H9 (cell line): Measurements from ENCODE around the gene TSSK2. TPM values are rescaled to one million over a fixed set of nuclear protein-coding genes. Genes with fewer than 3 reads are reported as not detected.

Experiments used
- DNase-seq: peaks from one replicate; pipeline ENCODE4 v3.0.0-alpha.2; 2017
- H2AFZ ChIP-seq: one replicate; pipeline ENCODE4 v1.6.1; 2013; ENCODE audit warnings: mild to moderate bottlenecking, low read length, control low read depth, moderate library complexity
- H2AK5ac ChIP-seq: 2 replicates; pipeline ENCODE4 v1.6.1; 2013; ENCODE audit warnings: low read length, control low read depth, mixed read lengths; ENCODE audit not compliant: insufficient read length
- H2BK120ac ChIP-seq: one replicate; pipeline ENCODE4 v1.6.1; 2013; ENCODE audit warnings: low read depth, mild to moderate bottlenecking, low read length, control low read depth, inconsistent platforms; ENCODE audit not compliant: poor library complexity, severe bottlenecking
- H2BK12ac ChIP-seq: 2 replicates; pipeline ENCODE4 v1.6.1; 2013; ENCODE audit warnings: low read length, control low read depth, mixed read lengths, low read depth; ENCODE audit not compliant: insufficient read length
- H2BK15ac ChIP-seq: 2 replicates; pipeline ENCODE4 v1.6.1; 2013; ENCODE audit warnings: low read depth, low read length, control low read depth
- H2BK20ac ChIP-seq: one replicate; pipeline ENCODE4 v1.6.1; 2013; ENCODE audit warnings: low read depth, mild to moderate bottlenecking, low read length, control low read depth, inconsistent platforms; ENCODE audit not compliant: poor library complexity, severe bottlenecking
- H2BK5ac ChIP-seq: 2 replicates; pipeline ENCODE4 v1.6.1; 2013; ENCODE audit warnings: low read length, control low read depth, mixed read lengths; ENCODE audit not compliant: insufficient read length
- H3K14ac ChIP-seq: 2 replicates; pipeline ENCODE4 v1.6.1; 2013; ENCODE audit warnings: low read length, control low read depth; ENCODE audit not compliant: insufficient read depth
- H3K18ac ChIP-seq: 2 replicates; pipeline ENCODE4 v1.6.1; 2013; ENCODE audit warnings: low read depth, mild to moderate bottlenecking, mixed read lengths, low read length, control low read depth; ENCODE audit not compliant: insufficient read length
- H3K23ac ChIP-seq: 2 replicates; pipeline ENCODE4 v1.6.1; 2013; ENCODE audit warnings: low read length, control low read depth, mixed read lengths, low read depth; ENCODE audit not compliant: insufficient read length
- H3K23me2 ChIP-seq: 2 replicates; pipeline ENCODE4 v1.6.1; 2013; ENCODE audit warnings: low read depth, mild to moderate bottlenecking, mixed read lengths, low read length, control low read depth; ENCODE audit not compliant: insufficient read length, poor library complexity, severe bottlenecking
- H3K27ac ChIP-seq: 2 replicates; pipeline ENCODE4 v1.5.1; 2013; ENCODE audit warnings: low read length, control low read depth, mixed read lengths, low read depth; ENCODE audit not compliant: insufficient read length
- H3K27me3 ChIP-seq: 2 replicates; pipeline ENCODE4 v1.6.1; 2013; ENCODE audit warnings: low read length, control low read depth, inconsistent platforms; ENCODE audit not compliant: insufficient read depth
- H3K4ac ChIP-seq: 2 replicates; pipeline ENCODE4 v1.6.1; 2013; ENCODE audit warnings: low read depth, mild to moderate bottlenecking, control low read depth, inconsistent platforms, low read length, moderate library complexity
- H3K4me1 ChIP-seq: 2 replicates; pipeline ENCODE4 v1.6.1; 2013; ENCODE audit warnings: low read length, control low read depth, inconsistent platforms; ENCODE audit not compliant: insufficient read depth
- H3K4me2 ChIP-seq: 2 replicates; pipeline ENCODE4 v1.6.1; 2013; ENCODE audit warnings: low read length, control low read depth, mixed read lengths; ENCODE audit not compliant: insufficient read length, insufficient read depth
- H3K56ac ChIP-seq: 2 replicates; pipeline ENCODE4 v1.6.1; 2013; ENCODE audit warnings: low read depth, mild to moderate bottlenecking, mixed read lengths, low read length, control low read depth; ENCODE audit not compliant: insufficient read length
- H3K79me1 ChIP-seq: 2 replicates; pipeline ENCODE4 v1.6.1; 2013; ENCODE audit warnings: low read depth, mild to moderate bottlenecking, moderate library complexity, low read length, control low read depth, inconsistent platforms; ENCODE audit not compliant: insufficient read depth, poor library complexity, severe bottlenecking
- H3K79me2 ChIP-seq: 2 replicates; pipeline ENCODE4 v1.6.1; 2013; ENCODE audit warnings: low read length, control low read depth, inconsistent platforms; ENCODE audit not compliant: insufficient read depth
- H3K9ac ChIP-seq: 2 replicates; pipeline ENCODE4 v1.6.1; 2013; ENCODE audit warnings: low read length, control low read depth, mixed read lengths; ENCODE audit not compliant: insufficient read length; ENCODE audit errors: extremely low read depth
- H3K9me3 ChIP-seq: one replicate; pipeline ENCODE4 v1.6.1; 2013; ENCODE audit warnings: low read depth, low read length, inconsistent platforms; ENCODE audit not compliant: control insufficient read depth
- H3T11ph ChIP-seq: one replicate; pipeline ENCODE4 v1.6.1; 2013; ENCODE audit warnings: mild to moderate bottlenecking, low read length, control low read depth, inconsistent platforms
- H4K20me1 ChIP-seq: one replicate; pipeline ENCODE4 v1.6.1; 2013; ENCODE audit not compliant: control insufficient read depth, insufficient read length, insufficient read depth
- H4K5ac ChIP-seq: 2 replicates; pipeline ENCODE4 v1.6.1; 2013; ENCODE audit warnings: low read depth, mild to moderate bottlenecking, mixed read lengths, low read length, control low read depth; ENCODE audit not compliant: insufficient read length
- H4K8ac ChIP-seq: replicated peaks from 2 replicates; pipeline ENCODE4 v1.6.1; 2013; ENCODE audit warnings: low read length, control low read depth, mixed read lengths, low read depth; ENCODE audit not compliant: insufficient read length
- H4K91ac ChIP-seq: 2 replicates; pipeline ENCODE4 v1.6.1; 2013; ENCODE audit warnings: low read depth, mild to moderate bottlenecking, moderate library complexity, mixed read lengths, low read length, control low read depth; ENCODE audit not compliant: insufficient read length
- H3K27ac Mint-ChIP-seq, 3 experiments: 2 replicates in 2 of 3; 3 replicates in 1 of 3; pipeline ENCODE4 v1.8.0; 2020 to 2021; ENCODE audit warnings: mixed read lengths in 3 of 3, mild to moderate bottlenecking in 1 of 3, moderate library complexity in 1 of 3
- H3K27me3 Mint-ChIP-seq: 2 replicates; pipeline ENCODE4 v1.8.0; 2021; ENCODE audit warnings: low read depth, mild to moderate bottlenecking, moderate library complexity, mixed read lengths
- H3K36me3 Mint-ChIP-seq, 3 experiments: 2 replicates in 2 of 3; 3 replicates in 1 of 3; pipeline ENCODE4 v1.8.0; 2020 to 2021; ENCODE audit warnings: low read depth in 3 of 3, mixed read lengths in 3 of 3; ENCODE audit not compliant: insufficient read depth in 1 of 3
- H3K4me1 Mint-ChIP-seq, 2 experiments: 2 replicates each; pipeline ENCODE4 v1.8.0; 2020; ENCODE audit warnings: mixed read lengths in 2 of 2
- H3K4me3 Mint-ChIP-seq, 2 experiments: 2 replicates in 1 of 2; 3 replicates in 1 of 2; pipeline ENCODE4 v1.8.0; 2020 to 2021; ENCODE audit warnings: mild to moderate bottlenecking in 2 of 2, mixed read lengths in 2 of 2, moderate library complexity in 1 of 2
- H3K9me3 Mint-ChIP-seq, 2 experiments: 2 replicates in 1 of 2; 3 replicates in 1 of 2; pipeline ENCODE4 v1.8.0; 2020; ENCODE audit warnings: mild to moderate bottlenecking in 2 of 2, mixed read lengths in 2 of 2, moderate library complexity in 1 of 2
- CTCF ChIP-seq: fragments of 200-600 bp; sonication (generic); conservative IDR thresholded peaks from 3 replicates; pipeline ENCODE4 v1.8.0; 2021; ENCODE audit warnings: antibody characterized with exemption, mild to moderate bottlenecking
- WGBS: extraction: QIAGEN DNeasy Blood & Tissue Kit; methylation state at CpG from one replicate; pipeline ENCODE4 v1.1.7; 2013; ENCODE audit warnings: missing lambda C conversion rate, low lambda C conversion rate, mixed read lengths; ENCODE audit not compliant: insufficient read length; ENCODE audit errors: extremely low coverage; 5-methylcytosine and 5-hydroxymethylcytosine counted together
- total RNA-seq: library from RNA; stranded (reverse); gene quantifications from 2 replicates; pipeline ENCODE4 v1.2.1, GENCODE V29; 2021

Gene TSSK2
- total RNA-seq, 1 experiment from 2014 or later, result not detected

- Histone ChIP-seq H3T11ph (no peak overlapping the region), H3K4me2 (no peak overlapping the region), H2BK20ac (no peak overlapping the region), H3K23me2 (peaks cover 6% of the 10 kb centered on the region), H2BK5ac (no peak overlapping the region), H3K18ac (no peak overlapping the region), H3K79me2 (peaks cover 3% of the 10 kb centered on the region; the same call in 1 of the 2 replicates), H4K91ac (no peak overlapping the region), H3K4me1 (no peaks in the 10 kb centered on the region), H3K4ac (no peak overlapping the region), H3K9me3 (no peaks in the 10 kb centered on the region), H3K9ac (no peak overlapping the region), H2BK15ac (no peak overlapping the region), H4K8ac (no peak overlapping the region), H3K14ac (no peak overlapping the region), H3K23ac (no peak overlapping the region), H4K20me1 (no peaks in the 10 kb centered on the region), H2AK5ac (no peak overlapping the region), H2BK12ac (no peak overlapping the region), H2AFZ (no peak overlapping the region), H3K56ac (no peak overlapping the region), H3K27ac (no peak overlapping the region), H2BK120ac (no peak overlapping the region), H4K5ac (no peak overlapping the region), H3K79me1 (no peaks in the 10 kb centered on the region), H3K27me3 (no peaks in the 10 kb centered on the region)
- no peak overlapping the region for H3K27ac Mint-ChIP-seq
- WGBS, result no CpG with 5 or more reads among the region's 5 CpGs
- no peak for DNase-seq
- H3K36me3 Mint-ChIP-seq, result peaks cover 28 to 68% (median 60%) of the 10 kb centered on the region in 3 experiments
- no peaks in the 10 kb centered on the region for H3K27me3 Mint-ChIP-seq
- H3K9me3 Mint-ChIP-seq, result no peaks in the 10 kb centered on the region
- H3K4me1 Mint-ChIP-seq, result peaks cover 5 to 8% of the 10 kb centered on the region in 2 experiments
- TF ChIP-seq CTCF, result no peak
- no peak overlapping the region for H3K4me3 Mint-ChIP-seq
Observed at GRCh38 chr22:19139974-19140373, 8.9 kb downstream of the TSSK2 start.
